Skeletal muscle cell (primary cell): Measurements from ENCODE around the gene LGI4.

Source experiments
- DNase-seq: peaks from one replicate; pipeline ENCODE4 v3.0.0-alpha.2; 2010; ENCODE audit warnings: low read depth
- H3K4me3 ChIP-seq: 2 replicates; pipeline ENCODE4 v1.5.1; 2011; ENCODE audit warnings: low read depth, mild to moderate bottlenecking, control low read depth, low read length, moderate library complexity

The LGI4 gene

DNA sequence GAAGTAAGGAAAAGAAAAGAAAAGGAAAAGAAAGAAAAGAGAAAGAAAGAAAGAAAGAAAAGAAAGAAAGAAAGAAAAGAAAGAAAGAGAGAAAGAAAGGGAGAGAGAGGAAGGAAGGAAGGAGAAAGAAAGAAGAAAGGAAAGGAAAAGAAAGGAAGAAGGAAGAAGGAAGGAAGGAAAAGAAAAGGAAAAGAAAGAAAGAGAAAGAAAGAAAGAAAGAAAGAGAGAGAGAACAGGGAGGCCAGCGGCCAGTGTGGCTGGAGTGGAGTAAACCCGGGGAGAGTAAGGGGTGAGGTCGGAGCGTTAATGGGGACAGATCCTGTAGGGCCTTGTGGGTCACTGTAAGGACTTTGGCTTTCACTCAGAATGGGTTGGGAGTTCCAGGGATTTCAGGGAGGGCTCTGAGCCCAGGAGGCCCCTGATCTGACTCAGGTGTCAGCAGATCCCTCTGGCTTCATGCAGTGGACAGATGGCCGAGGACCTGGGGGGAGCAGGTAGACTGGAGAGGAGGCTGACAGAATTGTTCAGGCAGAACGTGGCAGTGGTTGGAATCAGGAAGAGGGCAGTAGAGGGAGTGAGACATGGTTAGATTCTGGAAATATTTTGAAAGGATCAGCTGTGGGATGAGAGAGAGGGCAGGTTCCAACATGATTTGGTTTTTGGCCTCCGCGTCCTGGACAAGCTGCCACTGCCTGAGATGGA lies 39.0 kb downstream of the LGI4 start:
- no peak overlapping the region for H3K4me3 ChIP-seq
- no peak for DNase-seq

DNA sequence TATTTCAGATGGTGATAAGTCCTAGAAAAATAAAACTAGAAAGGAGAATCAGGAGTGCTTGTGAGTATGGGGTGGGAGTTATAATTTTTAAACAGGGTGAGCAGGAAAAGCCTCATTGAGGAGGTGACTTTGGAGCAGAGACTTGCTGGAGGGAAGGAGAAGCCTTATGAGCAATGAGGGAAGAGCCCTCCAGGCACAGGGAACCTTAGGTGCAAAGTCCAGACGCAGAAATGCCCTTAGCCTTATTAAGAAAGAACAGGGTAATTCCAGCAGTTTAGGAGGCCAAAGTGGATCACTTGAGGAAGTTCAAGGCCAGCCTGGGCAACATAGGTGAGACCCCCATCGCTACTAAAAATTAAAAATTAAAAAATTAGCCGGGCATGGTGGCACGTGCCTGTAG lies 40.2 kb downstream of the LGI4 start:
- H3K4me3 ChIP-seq: no peak overlapping the region
- no peak for DNase-seq

DNA sequence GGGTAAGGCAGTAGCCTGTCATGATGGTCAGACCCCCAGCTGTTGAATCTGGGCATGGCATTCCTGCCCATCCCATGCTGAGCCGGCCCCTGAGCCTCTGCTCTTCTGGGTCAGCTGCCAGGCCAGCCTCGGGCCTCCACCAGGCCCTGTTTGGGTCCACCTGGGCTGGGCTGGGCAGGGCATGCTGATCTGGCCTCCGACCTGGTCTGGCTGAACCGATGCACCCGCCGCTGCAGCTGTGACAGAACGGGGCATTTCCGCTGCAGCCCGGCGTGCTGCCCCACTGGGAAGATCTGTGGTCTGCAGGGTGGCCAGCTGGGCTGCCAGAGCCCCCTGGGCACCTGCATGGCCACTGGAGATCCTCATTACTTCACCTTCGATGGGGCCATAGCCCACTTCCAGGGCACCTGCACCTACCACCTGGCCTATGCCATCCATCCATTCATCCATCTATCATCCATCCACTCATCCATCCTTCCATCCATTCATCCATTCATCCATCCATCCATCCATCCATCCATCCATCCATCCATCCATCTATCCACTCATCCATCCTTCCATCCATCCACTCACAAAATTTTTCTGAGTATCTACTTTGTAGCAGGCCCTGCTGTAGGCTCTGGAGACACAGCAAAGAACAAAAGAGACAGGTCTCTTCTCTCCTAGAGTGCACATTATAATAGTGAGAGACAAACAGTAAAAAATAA lies 40.8 kb downstream of the LGI4 start:
- no peak overlapping the region for H3K4me3 ChIP-seq
- DNase-seq: no peak

DNA sequence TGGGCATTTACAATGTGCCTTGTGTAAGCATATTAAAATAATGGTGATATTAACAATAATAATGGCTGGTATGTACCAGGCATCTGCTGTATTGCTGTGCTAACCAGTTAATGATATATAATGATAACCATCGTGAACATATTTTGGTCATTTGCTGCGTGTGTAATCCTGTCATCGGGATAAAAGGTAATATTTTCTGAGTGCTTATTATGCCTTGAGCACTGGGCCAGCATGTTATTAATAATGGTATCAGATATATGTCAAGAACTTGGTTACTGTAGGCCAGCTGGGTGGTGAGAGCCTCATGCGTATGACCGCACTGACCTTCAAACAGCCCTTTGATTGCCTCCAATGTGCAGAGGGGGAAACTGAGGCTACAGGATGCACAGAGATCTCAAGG lies 41.4 kb downstream of the LGI4 start:
- no peak overlapping the region for H3K4me3 ChIP-seq
- DNase-seq: no peak

DNA sequence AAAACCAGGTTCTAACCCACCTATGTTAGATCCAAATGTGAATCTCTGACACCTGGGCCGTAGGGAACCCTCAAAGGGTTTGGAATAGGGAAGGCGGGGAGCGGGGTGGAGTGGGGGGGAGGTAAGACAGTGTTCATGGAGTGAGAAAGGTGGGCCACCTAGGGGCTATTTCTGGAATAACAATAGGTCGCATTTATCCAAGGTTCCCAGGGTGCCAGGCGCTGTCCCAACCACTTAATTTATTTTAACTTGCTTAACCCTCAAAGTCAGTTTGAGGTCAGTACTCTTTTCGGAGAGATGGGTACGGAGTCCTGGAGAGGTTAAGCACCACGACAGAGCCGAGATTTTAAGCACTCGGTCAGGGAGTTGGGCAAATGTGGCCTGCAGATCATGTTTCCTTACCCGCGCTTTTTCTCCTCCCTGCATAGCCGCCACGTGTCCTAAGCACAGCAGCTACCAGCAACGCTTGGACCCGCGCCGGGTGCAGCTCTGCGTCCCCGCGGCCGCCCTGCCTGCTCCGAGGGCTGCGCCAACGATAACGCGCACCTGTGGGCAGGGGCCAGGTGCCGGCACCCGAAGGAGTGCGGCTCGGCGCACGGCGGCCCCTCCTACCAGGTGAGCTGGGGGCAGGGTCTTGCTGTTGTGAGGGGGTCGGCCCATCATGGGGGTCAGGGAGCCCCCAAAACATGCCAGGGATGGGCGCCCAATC lies 44.2 kb downstream of the LGI4 start:
- peak overlapping the region; percentile 22 for H3K4me3 ChIP-seq
- DNase-seq: no peak

DNA sequence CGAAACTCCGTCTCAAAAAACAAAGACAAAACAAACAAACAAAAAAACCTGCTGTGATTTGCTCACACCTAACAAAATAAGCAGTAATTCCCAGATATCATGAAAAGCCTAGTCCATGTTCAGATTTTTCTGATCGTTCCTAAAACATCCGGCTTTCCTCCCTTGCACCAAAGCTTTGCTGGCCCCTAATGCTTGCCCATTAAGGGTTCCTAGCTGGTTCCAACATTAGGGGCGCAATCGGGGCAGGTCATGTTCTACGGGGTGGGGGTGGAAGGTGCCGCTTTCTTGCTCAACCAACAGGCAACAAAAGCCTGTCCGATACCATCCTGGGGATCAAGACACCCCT lies 44.7 kb downstream of the LGI4 start:
- no peak overlapping the region for H3K4me3 ChIP-seq
- DNase-seq: no peak

DNA sequence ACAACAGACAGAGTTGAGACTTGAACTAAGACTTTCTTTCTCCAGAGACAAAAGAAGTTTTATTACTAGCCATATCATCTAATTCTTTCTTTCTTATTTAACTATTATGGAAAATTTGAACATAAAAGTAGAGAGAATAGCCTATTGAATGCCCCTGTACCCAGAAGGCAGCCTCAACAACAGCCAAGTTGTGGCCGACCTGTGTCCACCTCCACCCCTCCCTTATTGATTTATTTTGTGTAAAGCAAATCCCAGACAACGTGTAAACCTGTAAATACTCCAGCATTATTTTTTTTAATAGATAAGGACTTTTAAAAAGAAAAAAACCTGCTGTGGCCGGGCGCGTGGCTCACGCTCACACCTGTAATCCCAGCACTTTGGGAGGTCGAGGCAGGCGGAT lies 45.3 kb downstream of the LGI4 start:
- DNase-seq: no peak
- H3K4me3 ChIP-seq: no peak overlapping the region

DNA sequence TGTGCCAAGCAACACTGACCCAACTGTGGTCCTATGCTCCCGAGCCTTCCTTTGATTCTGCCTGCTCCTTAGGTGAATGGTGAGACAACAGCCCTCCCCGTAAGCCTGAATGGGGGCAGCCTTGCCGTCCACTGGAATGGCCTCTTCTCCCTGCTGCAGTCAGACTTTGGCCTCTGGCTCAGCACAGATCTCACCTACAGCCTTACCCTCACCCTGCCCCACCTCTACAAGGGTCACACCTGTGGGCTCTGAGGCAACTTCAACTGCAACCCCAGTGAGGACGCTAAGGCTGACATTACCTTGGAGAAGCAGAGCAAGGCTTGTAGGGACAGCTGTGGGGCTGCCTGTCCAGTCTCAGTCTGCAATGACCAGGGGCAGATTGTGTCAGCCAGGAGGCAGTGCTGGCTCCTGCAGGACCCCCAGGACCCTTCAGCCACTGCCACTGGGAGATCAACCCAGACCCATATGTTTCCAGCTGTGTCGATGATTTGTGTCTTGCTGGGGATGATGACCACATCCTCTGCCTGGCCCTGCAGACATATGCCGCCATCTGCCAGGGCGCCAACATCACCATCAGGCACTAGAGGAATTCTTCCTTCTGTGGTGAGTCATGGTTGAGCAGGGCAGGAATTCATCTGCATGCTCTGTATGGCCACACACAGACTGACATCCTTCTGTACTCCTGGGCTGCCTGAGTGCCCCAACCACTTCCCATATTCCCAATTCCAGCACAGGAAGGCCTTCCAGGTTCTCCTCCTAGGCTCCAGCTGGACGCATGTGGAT lies 46.5 kb downstream of the LGI4 start:
- peak; percentile 59 for DNase-seq
- H3K4me3 ChIP-seq: no peak overlapping the region

DNA sequence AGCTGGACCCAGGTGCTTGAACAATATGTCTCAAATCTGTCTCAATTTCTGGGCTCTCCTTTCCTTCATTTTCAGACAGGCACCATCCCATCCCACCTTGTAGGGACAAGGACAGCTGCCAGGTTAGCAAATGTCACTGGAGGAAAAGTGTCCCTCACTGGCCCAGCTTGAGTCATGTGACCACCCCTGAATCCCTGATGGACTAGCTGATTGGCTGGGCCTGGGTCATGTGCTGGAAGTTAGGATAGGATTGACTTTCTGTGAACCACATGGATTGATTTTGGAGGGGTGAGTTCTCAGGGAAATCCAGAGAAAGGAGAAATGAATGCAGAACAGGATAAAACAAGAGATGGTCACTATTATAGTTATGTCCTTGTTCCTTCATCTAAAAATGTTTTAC lies 47.5 kb downstream of the LGI4 start:
- H3K4me3 ChIP-seq: no peak overlapping the region
- no peak for DNase-seq

DNA sequence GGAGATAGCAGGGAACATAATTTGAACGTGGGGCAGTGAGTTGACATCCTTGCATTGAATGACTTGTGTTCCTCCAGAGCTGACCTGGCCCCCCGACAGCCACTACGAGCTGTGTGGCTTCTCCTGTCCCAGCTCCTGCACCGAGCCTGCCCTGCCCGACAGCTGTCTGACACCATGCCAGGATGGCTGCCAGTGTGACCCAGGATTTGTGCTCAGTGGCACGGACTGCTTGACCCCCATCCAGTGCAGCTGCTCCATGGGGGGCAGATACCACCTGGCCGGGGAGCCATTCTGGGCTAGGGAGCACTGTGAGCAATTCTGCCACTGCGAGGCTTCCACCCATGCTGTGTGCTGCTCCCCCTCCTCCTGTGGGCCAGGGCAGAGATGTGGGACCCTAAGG lies 48.4 kb downstream of the LGI4 start:
- no peak for DNase-seq
- H3K4me3 ChIP-seq: no peak overlapping the region

DNA sequence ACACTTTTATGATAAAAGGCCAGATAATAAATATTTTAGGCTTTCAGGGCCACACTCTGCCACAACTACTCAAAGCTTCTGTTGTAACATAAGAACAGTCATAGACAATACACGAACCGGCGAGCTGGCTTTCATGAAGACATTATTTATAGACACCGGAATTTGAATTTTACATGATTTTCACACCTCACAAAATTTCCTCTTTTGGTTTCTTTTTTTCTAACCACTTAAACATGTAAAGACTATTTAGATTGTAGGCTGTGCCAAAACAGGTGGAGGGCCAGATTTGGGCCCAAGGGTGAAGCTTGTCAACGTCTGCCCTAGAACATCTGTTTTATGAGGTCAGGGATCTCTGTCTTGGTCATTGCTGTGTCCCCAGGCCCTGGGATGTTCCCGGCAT lies 48.9 kb downstream of the LGI4 start:
- no peak for DNase-seq
- no peak overlapping the region for H3K4me3 ChIP-seq

DNA sequence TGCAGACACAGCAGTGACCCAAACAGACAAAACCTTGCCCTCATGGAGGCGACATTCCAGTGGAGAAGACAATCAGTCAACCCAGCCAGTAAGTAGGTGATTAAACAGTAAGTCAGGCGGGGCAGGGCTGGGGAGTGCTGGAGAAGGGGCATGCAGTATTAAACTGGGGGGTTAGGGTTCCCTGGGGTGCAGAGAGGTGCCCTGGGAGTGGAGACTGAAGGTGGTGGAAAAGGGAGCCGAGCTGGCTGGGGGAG lies 50.4 kb downstream of the LGI4 start:
- no peak for DNase-seq
- H3K4me3 ChIP-seq: no peak overlapping the region

DNA sequence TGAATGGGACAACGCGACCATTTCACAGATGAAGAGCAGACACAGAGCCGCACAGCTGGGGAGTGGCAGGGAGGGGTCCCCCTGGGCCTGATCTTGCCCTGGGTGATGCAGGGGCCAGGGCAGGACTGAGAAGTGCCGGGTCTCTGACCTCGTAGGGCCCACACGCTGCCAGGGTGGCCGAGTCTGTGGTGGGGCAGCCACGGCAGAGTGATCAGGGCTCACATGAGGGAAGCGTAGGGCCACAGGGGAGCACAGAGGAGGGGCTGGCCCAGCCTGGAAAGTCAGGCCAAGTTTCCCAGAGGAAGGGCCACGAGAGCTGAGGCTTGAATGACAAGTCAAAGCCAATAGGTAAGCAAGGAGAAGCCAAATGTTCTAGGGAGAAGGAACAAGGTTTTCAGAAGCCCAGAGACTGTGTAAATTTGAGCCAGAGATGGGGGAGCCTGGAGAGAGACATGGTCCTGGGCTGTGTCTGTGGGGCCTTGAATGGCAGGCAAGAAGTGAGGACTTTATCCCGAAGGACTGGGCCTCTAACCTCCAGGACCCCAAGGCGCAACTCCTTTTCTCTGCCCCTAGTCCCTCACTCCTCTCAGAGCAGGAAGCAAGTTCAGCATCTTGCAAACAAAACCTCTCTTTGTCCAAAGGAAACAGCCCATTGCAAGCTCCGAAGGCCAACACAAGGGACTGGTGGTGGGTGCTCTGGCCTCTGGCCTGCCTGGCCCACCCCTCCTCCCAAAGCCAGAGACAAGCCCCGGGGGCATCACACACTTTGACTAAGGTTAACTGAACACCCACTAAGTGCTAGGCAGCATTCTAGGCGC lies 51.0 kb downstream of the LGI4 start:
- no peak for DNase-seq
- H3K4me3 ChIP-seq: no peak overlapping the region

DNA sequence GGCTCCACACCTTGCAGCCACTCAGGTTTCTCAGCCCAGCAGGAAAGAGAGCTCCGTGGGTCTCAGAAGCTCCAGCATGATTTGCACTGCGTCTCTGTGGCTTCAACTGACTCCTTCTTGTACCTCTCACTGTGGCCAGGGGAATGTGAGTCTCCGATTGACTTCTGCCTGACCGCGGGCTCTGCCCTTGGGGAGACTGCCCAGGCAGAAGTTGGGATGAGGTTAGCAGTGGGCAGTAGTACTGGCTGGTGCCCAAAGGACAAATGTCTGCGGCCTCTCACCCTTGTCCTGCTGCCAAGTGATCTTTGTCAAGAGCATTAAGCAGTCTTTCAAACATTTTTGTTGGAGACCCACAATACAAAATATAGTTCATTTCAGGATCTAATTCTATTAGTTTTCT lies 53.7 kb downstream of the LGI4 start:
- no peak overlapping the region for H3K4me3 ChIP-seq
- DNase-seq: no peak

DNA sequence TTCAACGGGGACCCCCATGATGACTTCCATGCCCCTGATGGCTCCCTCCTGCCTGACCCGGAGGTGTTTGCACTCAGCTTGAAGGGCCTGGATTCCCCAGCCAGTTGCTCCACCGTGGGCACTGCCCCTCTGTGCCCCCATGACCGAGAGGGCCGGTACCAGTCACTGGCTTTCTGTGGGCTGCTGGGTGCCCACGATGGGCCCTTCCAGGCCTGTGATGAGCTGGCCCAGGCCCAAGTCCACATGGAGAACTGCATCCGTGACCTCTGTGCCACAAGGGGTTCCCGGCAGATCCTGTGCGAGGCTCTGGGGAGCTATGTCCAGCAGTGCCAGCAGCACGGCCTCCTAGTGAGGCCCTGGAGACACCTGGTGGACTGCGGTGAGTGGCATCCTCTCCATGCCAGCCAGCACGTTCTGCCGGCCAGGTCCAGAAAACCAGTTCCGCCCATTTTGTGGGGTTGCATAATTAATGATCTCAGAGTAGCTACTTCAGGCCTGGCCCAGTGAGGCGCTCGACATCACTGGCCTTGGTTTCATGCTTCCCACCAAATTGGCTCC lies 54.2 kb downstream of the LGI4 start:
- no peak overlapping the region for H3K4me3 ChIP-seq
- no peak for DNase-seq

DNA sequence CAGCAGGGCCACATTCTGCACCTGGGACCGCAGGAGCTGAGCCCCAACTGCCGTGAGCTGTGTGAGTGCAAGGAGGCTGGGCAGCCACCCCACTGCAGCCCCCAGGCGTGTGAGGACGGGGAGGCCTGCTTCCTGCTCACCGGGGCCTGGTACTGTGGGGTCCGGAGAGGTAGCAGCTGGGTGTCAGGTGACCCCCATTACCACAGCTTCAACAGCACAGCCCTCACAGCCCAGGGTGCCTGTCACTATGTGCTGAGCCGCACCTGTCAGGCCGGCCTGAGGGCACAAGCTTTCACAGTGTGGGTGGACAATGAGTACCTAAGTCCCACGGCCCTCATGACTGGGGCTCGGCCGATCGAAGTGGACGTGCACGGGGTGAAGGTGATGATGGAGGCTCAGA lies 55.0 kb downstream of the LGI4 start:
- H3K4me3 ChIP-seq: no peak overlapping the region
- DNase-seq: no peak

DNA sequence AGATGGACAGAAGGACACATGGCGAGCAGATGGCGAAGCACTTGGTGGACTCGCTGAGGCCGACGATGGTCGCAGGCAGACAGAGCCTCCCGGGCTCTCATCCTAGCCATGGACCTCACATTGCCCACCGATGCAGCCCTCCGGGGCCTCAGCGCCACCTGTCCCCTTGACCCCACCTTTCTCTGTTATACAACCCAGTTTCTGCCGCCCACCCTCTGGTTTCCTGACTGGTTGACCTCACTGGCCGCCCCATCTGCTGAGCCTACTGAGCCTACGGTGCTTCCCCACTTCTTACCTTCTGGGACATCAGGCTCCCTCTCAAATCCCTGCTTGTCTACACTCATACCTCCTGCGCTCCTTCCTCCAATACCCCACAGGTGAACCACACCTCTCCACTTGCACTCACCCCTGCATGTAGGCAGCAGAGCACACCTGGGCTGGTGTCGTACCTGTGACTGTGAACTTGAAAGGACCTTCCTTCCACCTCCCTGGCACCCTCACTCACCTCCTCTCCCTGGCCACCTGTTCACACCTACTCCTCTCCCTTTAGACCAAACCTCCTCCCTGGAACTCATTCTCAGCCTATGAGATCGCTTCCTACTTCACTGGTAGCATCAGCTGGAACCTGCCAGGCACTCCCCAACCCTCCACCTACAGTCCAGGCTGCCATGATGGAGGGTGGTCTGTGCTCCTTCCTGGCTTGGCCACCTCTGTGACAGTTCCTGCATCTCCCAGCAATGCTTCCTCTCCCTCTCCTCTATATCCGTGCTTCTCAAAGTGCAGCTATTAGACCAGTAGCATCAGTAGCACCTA lies 57.2 kb downstream of the LGI4 start:
- no peak for DNase-seq

DNA sequence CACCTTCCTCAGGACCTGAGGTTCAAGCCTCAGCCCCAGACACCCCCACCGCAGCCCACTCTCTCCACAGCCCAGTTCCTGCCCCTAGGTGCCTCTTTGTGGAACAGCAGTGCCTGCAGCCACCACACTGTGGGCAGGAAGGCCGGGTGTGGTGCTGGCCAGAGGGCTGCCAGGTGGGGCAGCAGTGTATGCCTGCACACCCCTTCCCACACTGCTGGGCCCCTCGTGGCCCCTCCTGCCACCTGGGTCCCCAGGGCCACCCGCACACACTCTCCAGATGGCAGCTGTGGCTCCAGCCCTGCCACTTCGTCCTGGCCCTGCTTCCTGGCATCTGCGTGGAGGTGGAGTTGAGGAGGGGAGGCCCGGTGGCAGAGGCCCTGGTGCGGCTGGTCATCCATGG lies 58.2 kb downstream of the LGI4 start:
- DNase-seq: no peak

More for the DNA sequence above, 57.2 kb downstream of the LGI4 start:
- H3K4me3 ChIP-seq: no peak overlapping the region

DNA sequence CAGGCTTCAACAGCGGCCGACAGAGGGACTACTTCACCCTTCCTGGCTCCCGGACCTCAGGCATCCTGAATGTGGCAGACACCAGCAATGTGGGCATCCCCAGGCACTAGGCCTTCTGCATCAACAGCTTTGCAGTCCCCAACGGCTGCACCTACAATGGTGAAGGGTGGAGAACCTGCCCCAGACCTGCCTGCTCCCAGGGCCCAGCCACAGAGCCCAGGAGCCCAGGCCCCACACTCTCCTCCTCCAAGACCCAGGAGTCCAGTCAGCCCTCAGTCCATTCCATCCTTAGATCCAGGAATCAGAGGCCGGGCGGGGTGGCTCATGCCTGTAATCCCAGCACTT lies 58.9 kb downstream of the LGI4 start:
- no peak overlapping the region for H3K4me3 ChIP-seq
- no peak for DNase-seq

More for the DNA sequence above, 58.2 kb downstream of the LGI4 start:
- no peak overlapping the region for H3K4me3 ChIP-seq
